HG02852 (cell line): ENCODE data around the gene GALNT13.

ENCODE experiments used
- ATAC-seq: cut with Tn5 transposase; IDR thresholded peaks from one replicate; pipeline ENCODE4 v1.9.1; 2021; ENCODE audit warnings: mild to moderate bottlenecking, moderate library complexity; ENCODE audit not compliant: unreplicated experiment

Gene GALNT13

GRCh38 chr2:153871231-153872221, at the start of gene GALNT13:
GALNT13 (plus strand) TSS chr2:153871922.
- no peak for ATAC-seq

DNA sequence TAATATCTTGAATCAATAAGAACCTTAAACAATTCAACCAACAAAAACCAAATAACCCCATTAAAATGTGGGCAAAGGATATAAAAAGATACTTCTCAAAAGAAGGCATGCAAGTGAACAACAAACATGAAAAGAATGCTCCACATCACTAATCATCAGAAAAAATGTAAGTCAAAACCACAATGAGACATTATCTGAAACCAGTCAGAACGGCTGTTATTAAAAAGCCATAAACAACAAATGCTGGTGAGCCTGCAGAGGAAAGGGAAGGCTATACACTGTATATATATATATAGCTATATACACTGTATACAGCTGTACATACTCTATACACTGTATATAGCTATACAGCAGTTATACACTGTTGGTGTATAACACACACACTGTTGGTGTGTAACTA, 47.8 kb upstream of the GALNT13 start:
- no peak for ATAC-seq

GRCh38 chr2:153828335-153828734, 43.4 kb upstream of the GALNT13 start:
- ATAC-seq, result no peak

GRCh38 chr2:153834662-153835061, 37.1 kb upstream of the GALNT13 start:
- no peak for ATAC-seq

DNA sequence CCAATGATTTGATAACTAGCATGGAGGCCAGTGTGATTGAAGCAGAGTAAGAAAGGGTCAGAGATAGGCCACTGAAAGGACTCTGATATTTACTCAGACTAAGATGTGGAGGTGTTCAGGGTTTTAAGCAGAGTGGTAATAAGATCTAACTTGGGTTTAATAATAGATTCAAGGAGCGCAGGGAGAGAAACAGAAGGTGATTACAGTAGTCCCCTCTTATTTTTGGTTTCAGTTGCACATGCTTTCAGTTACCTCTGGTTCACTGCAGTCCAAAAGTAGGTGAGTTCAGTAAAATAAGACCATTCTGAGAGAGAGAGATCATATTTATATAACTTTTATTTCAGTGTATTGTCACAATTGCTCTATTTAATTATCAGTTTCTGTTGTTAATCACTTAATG, 13.5 kb upstream of the GALNT13 start:
- ATAC-seq, result no peak

DNA sequence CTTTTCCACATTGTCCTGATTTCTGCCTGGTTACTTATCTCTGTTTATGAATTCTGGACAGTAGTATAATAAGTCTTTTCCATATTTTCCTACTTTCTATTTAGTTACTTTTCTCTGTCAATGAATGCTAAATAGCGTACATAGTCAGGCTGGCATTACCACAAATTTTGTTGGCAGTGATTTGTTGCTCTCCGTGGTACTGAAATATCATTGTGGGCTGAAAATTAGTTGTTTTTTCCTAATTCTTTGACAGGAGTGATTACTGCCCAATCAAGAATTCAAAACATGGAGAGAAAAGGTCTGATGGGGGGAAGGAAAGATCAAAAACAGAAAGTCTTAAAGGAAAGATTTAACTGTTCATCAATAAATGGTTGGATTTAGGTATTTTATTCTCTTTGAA, 7.7 kb upstream of the GALNT13 start:
- no peak for ATAC-seq

DNA sequence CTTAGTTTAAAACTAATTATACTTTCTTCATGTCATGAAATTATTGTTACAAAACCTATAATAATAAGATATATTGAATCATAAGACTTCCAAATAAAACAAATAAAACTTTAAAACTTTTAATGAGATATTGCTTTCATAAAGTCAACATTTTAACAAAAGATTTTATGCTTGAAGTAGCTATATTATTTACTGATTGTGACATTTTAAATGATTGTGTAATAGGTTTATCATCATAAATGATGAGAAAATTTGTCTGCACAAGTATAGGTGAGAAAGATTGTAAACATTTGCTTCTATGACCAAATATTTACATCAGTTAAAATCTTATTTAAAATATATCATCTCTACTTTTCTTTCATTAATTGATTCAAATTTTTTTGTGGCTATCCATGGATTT, 5.1 kb upstream of the GALNT13 start:
- no peak for ATAC-seq

DNA sequence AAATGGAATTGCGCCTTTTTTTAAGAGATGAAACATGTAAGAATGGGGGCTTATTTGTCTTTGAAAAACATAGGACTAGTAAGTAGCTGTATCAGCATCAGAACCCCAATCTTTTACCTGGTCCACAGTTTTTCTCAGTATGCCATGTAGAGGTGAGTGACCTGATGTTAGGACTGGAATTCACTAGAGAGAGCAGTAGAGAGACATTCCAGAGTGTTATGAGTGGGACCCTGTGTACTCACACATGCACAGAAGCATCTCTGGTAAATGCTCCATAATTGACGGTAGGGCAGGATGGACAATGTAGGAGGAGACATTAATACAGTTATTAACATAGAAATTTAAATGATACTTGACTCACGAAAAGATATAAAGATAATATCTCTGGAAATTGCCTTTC, 1.4 kb upstream of the GALNT13 start:
- ATAC-seq, result no peak

DNA sequence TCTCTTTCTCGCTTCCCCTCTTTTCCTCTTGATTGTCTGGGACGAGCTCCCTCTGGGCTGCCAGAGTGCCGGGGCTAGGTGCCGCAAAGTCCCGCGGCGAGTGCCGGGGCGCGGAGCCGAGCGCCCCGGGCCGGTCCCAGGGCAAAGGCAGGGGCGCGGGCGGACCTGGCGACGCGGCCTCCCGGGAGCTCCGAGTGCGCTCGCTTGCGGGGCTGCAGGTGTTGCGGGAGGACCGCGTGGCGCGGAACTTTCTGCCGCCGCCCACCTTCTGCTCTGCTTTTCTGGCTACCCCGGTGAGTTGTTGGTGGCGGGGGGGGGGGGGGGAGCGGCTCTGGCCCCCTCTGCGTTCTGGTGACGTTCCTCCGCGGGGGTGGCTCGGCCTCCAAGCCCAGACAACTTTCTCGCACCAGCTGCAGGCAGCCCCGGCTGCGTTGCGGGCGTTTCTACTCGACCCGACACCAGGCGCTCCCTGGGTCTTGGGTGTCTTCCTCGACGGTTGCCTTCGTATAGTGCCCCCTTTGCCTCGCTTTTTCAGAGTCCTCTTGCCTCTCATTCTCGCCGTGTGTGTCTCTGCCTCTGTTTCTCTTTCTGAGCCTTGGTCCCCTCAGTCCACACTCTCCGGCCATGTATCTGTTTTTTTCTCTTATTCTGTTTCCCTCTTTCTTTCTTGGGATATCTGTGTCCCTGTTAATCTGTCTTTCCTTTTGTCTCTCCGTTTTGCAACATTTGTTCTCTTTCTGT, 759 bp downstream of the GALNT13 start:
- no peak for ATAC-seq

DNA sequence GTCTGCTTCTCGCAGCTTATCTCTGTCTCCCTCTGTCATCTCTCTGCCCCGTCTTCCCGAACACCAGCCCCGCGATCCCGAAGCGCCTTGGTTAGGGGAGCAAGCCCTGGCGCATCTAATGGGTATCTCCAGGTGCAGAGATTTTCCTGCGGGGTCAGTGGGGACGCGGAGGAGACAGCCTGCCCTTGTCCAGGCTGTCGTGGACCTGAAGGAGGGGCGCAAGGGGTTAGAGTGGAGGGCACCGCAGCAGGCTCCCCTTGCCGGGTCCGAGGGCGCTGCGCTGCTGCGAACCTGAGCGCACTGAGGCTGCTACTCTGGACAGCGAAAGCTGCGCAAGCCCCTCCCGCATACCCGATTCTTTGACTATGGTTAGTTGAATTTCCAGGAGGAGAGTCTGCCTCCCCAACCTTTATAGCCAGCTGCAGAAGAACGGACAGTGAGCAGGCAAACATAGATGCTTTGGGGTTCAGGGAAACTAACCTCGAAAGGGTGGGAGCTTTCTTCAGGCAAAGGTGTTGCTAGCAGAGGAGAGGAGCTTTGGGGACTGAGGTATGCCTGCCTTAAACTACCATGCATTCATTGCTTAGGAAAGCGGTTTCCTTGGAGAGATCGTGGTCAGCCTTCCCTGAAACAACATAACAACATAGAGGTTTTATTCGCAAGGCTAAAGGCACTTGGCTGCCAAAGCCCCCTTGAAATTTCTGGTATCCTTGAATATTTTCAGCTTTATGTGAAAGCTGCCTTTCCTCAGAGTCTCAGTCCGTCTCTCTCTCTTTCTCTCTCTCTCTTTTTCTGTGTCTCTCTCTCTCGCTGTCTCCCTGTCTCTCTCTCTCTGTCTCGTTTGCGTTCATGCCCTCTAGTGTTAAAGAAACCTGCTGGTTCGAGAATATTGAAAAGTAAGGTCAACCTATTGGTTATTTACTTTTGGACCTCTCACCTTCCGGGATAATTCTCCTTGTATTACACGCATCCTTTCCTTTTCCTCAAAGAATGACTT, 1.6 kb downstream of the GALNT13 start:
- ATAC-seq, result no peak

GRCh38 chr2:153875801-153876466, 4.2 kb downstream of the GALNT13 start:
- no peak for ATAC-seq

DNA sequence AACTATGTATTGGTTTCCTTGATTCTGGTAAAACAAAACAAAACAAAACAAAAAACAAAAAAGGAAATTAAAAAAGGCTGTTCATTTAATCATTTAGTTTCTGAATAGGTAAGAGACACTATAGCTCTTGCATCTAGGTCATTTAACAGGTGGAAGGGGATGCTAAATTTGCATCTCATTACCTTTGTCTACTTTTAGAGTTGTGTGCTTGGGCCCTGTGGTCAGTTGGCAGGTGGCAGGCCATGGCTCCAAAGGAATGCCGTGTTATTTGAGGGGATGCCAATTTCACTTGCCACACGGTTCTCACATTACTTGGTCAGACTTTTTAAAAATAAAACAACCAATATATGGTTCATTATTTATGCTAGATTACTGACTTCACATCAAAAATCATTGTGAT, 9.2 kb downstream of the GALNT13 start:
- ATAC-seq, result no peak

- no peak for ATAC-seq
Observed at GRCh38 chr2:153886833-153887232, 15.1 kb downstream of the GALNT13 start.

- ATAC-seq, result no peak
Observed at GRCh38 chr2:153890576-153890975, 18.9 kb downstream of the GALNT13 start.

DNA sequence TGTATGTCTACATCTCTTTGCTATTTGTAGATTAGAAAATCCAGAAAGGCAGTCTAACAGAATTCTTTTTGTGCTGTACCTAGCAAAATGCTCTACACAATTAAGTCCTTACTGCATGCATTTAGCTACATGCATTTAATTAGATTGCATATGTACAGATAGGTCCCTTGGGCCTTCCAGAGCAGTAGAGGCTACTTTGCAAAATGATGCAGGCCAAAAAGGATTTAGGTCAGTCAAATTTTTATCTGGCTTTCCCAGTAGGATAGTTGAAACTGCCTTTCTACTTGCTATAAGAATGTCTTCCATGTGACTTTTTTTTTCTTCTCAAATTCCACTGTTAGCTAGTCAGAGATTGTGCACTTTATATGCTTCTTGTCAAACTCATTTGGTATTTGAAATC, 19.3 kb downstream of the GALNT13 start:
- no peak for ATAC-seq

GRCh38 chr2:153912798-153913396, 41.2 kb downstream of the GALNT13 start:
- ATAC-seq, result no peak

- no peak for ATAC-seq
Observed at GRCh38 chr2:153917570-153917969, 45.8 kb downstream of the GALNT13 start.

DNA sequence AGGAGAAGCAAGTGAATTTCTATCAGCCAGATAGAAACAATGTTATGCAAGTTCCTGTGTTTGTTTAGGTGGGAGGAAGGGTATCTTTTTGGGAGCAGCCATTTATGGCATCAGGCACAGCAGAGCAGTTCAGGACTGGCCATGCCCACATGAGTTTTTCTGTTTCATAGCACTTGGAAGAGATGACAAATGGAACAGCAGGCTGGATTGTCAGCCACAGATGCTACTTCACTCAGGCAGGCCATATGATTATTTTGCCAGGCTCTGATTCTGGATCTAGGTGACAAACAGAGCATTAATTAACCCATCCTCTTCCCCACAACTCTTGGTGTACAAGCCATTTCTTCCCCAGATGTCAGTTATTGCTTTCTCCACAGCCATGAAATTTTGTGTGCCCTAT, 63.8 kb downstream of the GALNT13 start:
- ATAC-seq, result no peak

GRCh38 chr2:153939124-153939796, 67.5 kb downstream of the GALNT13 start:
- ATAC-seq, result peak; percentile 87
